GM12891 (cell line): ENCODE data around the gene GCNA.

Experiments used
- DNase-seq: peaks from one replicate; pipeline ENCODE4 v3.0.0; 2011; ENCODE audit warnings: low spot score; ENCODE audit not compliant: insufficient read length
- FAIRE-seq: peaks from 2 replicates; lab custom pipeline; 2011; peaks lifted over from hg19 to GRCh38; lab: Jason Lieb, UNC
- PAX5 ChIP-seq: IDR thresholded peaks from 2 replicates; pipeline ENCODE4 v1.6.1; 2011; ENCODE audit warnings: low read length, moderate library complexity, mild to moderate bottlenecking; ENCODE audit not compliant: insufficient read depth, severe bottlenecking
- POLR2A ChIP-seq: IDR thresholded peaks from 2 replicates; pipeline ENCODE4 v1.6.1; 2011; ENCODE audit warnings: low read depth, low read length, control low read depth
- POLR2AphosphoS5 ChIP-seq: IDR thresholded peaks from 2 replicates; pipeline ENCODE4 v1.6.1; 2011; ENCODE audit warnings: low read depth, low read length, control low read depth
- POU2F2 ChIP-seq: IDR thresholded peaks from 2 replicates; pipeline ENCODE4 v1.6.1; 2011; ENCODE audit warnings: low read depth, mild to moderate bottlenecking, control low read depth, low read length, moderate library complexity
- SPI1 ChIP-seq: IDR thresholded peaks from 2 replicates; pipeline ENCODE4 v1.6.1; 2011; ENCODE audit warnings: low read depth, low read length, control low read depth
- TAF1 ChIP-seq: IDR thresholded peaks from 2 replicates; pipeline ENCODE4 v1.6.1; 2011; ENCODE audit warnings: low read depth, low read length, control low read depth

Gene GCNA

GRCh38 chrX:71612256-71612655 lies 34.0 kb downstream of the GCNA start:
- DNase-seq = no peak
- no peak for FAIRE-seq
- TF ChIP-seq SPI1 (no peak), POU2F2 (no peak), POLR2AphosphoS5 (no peak), POLR2A (no peak), PAX5 (no peak), TAF1 (no peak)

- FAIRE-seq (no peak), DNase-seq (no peak)
- TF ChIP-seq POLR2A = no peak
- TF ChIP-seq POLR2AphosphoS5 = no peak
- no peak for TF ChIP-seq TAF1
- no peak for TF ChIP-seq SPI1
- TF ChIP-seq PAX5 = no peak
- no peak for TF ChIP-seq POU2F2
These were observed 36.8 kb downstream of the GCNA start for GRCh38 chrX:71615056-71615455.

- TF ChIP-seq SPI1 (no peak), POU2F2 (no peak), POLR2AphosphoS5 (no peak), PAX5 (no peak), POLR2A (no peak), TAF1 (no peak)
- FAIRE-seq (no peak), DNase-seq (no peak)
These were observed 37.7 kb downstream of the GCNA start for GRCh38 chrX:71615954-71616353.

DNA sequence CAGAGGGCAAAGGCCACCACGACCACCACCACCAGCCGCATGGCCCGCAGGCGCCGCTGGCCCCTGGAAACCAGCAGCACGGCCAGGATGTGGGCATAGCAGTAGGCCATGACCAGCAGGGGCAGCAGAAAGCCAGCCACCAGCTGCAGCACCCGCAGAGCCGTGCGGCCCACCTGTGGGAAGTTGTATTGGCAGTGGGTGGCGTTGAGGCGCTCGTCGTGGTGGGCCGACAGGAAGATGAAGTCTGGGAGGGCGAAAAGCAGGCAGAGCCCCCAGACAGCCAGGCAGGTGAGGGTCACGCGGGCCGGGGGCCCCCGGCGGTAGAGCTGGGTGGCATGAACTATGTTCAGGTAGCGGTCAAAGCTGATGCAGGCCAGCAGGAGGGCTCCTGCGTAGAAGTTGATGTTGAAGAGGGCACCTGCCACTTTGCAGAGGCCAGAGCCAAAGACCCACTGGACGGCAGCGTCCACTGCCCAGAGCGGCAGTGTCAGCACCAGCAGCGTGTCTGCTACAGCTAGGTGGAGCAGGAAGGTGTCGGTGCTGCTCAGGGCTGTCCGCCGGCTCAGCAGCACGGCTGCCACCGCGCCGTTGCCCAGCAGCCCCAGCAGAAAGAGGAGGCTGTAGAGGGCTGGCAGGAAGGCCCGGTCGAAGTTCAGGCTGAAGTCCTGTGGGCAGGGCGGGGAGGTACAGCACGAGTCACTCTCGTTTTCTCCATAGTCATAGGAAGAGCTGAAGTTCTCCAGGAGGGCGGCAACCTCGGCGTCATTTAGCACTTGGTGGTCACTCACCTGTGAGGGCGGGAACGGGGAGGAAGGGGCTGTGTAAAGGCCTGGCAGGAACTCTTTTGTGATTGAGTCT lies 38.7 kb downstream of the GCNA start:
- DNase-seq (no peak), FAIRE-seq (no peak)
- no peak for TF ChIP-seq POLR2AphosphoS5
- TF ChIP-seq POU2F2 = no peak

DNA sequence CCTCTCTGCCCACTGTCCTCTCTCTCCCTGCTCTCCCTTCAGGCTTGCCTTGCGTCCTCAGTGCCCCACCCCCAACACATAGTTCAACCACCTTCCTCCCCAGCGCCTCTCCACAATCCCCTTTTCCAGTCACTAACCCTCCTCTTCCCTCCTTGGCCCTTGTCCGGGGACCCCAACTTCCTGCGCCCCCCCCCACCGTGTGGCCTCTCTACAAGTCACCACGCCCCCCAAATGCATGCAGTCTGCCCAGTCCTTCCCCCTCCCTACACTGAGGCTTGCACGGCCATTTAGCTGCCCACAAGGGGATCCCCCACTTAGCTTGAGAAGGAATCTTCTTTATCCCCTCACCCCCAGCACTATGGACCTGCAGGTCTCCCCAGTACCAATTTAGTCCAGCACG lies 39.5 kb downstream of the GCNA start:
- FAIRE-seq = peak; percentile 41
- DNase-seq = no peak
- TF ChIP-seq TAF1 (no peak), POU2F2 (no peak), POLR2A (no peak), POLR2AphosphoS5 (no peak), SPI1 (no peak), PAX5 (no peak)

DNA sequence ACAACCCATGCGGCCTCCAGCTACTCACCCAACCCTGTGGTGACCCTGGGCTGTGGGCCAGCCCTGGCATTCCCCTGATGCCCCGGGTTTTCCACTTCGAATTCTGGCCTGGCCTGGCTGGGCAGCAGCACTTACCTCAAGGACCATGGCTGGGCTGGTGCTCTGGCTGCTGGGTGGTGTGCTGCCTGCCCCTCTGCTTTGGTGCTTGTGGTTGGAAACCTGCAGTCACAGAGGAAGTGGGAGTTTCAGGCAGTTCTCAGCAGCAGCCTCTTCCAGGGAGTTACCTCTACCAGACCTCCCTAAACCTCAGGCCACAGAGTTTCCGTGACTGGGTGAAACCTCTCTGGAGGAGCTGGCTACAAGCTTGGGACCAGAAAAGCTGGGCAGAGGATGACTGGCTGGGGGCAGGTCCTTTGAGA lies 40.1 kb downstream of the GCNA start, which contains the start of gene CXCR3:
Gene CXCR3 (minus strand): TSS at position 209 of the 419 bp plus-strand sequence. CDS start 62 bp downstream, at position 147.
- peak; percentile 96 for TF ChIP-seq SPI1
- no peak for TF ChIP-seq TAF1
- TF ChIP-seq POLR2A = no peak
- no peak for TF ChIP-seq POLR2AphosphoS5
- TF ChIP-seq POU2F2 = 0 out of 2 replicates have a peak, but pooled peaks have one; percentile 35
- TF ChIP-seq PAX5 = no peak

DNA sequence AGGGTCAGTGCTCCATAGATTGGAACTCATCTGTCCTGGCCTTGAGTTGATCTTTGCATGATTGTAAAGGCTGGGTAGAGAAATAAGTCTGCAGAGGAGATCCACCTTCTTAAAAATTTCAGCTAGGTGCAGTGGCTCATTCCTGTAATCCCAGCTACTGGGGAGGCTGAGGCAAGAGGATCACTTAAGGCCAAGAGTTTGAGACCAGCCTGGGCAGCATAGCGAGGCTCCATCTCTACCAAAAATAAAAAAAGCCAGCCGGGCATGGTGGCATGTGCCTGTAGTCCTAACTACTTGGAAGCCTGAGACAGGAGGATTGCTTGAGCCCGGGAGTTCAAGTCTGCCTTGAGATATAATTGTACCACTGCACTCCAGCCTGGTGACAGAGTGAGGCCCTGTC lies 40.5 kb downstream of the GCNA start:
- DNase-seq (no peak), FAIRE-seq (no peak)
- TF ChIP-seq POU2F2 = no peak
- TF ChIP-seq POLR2AphosphoS5 = no peak
- TF ChIP-seq POLR2A = no peak
- TF ChIP-seq PAX5 = no peak
- no peak for TF ChIP-seq SPI1
- TF ChIP-seq TAF1 = no peak

More for the DNA sequence above, 40.1 kb downstream of the GCNA start, which contains the start of gene CXCR3:
- DNase-seq = peak; percentile 39
- peak; percentile 99 for FAIRE-seq

DNA sequence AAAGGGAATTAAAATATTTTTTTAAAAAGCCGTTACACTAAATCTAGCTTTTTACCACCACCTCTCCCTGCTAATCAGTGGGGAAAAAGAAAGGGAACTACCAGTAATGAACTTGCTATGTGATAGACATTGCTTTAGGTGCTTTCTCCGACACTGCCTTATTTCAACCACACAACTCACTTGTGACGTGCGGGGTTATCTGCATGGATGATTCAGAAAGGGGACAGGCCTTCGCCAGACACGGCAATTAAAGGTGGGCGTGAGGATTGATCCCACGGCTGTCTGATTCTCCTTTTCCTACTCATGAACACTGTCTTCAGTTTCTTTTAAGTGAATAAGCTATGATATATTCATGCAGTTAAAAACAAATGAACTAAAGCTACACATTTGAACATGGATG lies 41.0 kb downstream of the GCNA start:
- TF ChIP-seq TAF1 (no peak), SPI1 (no peak), POU2F2 (0 out of 2 replicates have a peak, but pooled peaks have one; percentile 35), POLR2A (no peak)
- peak; percentile 96 for FAIRE-seq
- no peak for DNase-seq

DNA sequence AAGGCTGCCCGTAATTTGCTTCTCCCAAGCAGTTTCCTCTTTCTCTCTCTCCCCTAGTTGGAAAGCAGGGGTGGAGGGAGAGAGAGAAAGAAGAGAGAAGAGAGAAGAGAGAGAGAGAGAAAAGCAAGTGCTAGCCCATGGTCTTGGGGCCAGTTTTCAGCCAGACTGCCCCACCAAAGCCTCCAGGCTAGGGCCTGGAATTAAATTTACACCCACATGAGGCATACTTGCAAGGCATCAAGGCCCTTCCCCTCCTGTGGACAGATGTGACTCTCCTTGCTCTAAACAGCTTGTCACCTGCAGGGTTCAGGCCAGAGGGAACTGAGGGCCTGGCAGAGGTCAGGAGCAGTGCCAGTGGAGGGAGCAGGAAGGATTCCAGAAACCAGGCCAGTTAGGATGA lies 41.7 kb downstream of the GCNA start:
- peak; percentile 84 for FAIRE-seq
- TF ChIP-seq TAF1 = no peak
- TF ChIP-seq SPI1 = no peak
- no peak for TF ChIP-seq PAX5
- no peak for TF ChIP-seq POLR2A
- no peak for TF ChIP-seq POLR2AphosphoS5
- no peak for TF ChIP-seq POU2F2

DNA sequence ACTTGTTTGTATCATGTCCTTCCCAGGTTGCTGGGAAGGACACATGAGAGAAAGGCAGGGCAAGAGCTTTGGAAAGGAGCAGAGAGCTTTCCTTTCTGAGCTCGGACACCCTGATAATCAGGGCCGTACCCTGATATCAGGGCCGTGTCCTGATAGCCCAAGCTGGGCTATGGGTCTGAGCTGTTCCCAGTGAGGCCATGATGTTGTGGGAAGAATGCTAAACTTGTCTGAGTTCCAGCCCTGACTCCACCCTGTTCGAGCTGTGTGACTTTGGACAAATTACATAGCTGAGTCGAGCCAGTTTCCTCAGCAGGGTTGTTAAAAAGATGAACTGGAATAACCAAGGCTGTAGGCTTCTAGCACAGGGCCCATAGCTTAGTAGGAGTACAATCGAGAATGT lies 43.4 kb downstream of the GCNA start:
- DNase-seq (no peak), FAIRE-seq (no peak)
- no peak for TF ChIP-seq PAX5
- TF ChIP-seq POU2F2 = no peak
- no peak for TF ChIP-seq POLR2AphosphoS5
- no peak for TF ChIP-seq TAF1
- TF ChIP-seq SPI1 = no peak
- no peak for TF ChIP-seq POLR2A

More for the DNA sequence above, 41.7 kb downstream of the GCNA start:
- no peak for DNase-seq
